ENCODE results near the gene TAS2R60. TPM values are rescaled to one million over a fixed set of nuclear protein-coding genes. Genes with fewer than 3 reads are reported as not detected.

TAS2R60 gene
- polyA plus RNA-seq, 1 donor from 2014 or later: not detected

DNA sequence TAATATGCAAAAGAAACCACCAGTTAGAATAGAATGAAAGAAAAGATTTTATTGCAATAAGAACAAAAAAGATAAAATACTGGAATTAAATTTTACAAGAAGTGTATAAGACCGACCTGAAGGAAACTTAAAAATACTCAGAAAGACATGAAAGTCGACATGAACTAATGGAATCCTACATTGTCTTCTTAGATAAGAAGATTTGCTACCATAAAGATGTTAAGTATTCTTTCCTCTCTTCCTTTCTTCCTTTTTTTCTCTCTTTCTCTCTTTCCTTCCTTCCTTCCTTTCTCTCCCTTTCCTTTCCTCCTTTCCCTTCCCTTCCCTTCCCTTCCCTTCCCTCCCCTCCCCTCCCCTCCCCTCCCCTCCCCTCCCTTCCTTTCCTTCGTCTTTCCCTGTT is 6.5 kb downstream of the TAS2R60 start:
- no peaks in the 10 kb centered on the region for H3K9me2 ChIP-seq (ENCODE audit: insufficient read depth, low read length)
- no peak overlapping the region for H3K9ac ChIP-seq (ENCODE audit: low read length)
- no peak overlapping the region for H3K4me3 ChIP-seq (ENCODE audit: low read length)
- no peak overlapping the region for H3K27ac ChIP-seq (ENCODE audit: low read length)
- TF ChIP-seq CTCF (IDR thresholded peaks at IDR 0.05; ENCODE audit: poor library complexity, severe bottlenecking) (no peak), REST (IDR thresholded peaks at IDR 0.05; ENCODE audit: borderline replicate concordance) (no peak), MXI1 (conservative IDR thresholded peaks at IDR 0.05; ENCODE audit: poor library complexity, severe bottlenecking) (no peak), EZH2 (IDR thresholded peaks at IDR 0.05; ENCODE audit: borderline replicate concordance, insufficient read depth, low read length, poor library complexity, severe bottlenecking) (no peak), TAF1 (IDR thresholded peaks at IDR 0.05; ENCODE audit: low read depth) (no peak), SMC3 (conservative IDR thresholded peaks at IDR 0.05; ENCODE audit: poor library complexity) (no peak), EP300 (conservative IDR thresholded peaks at IDR 0.05; ENCODE audit: poor library complexity, severe bottlenecking) (no peak), POLR2AphosphoS5 (IDR thresholded peaks at IDR 0.05) (no peak), RAD21 (conservative IDR thresholded peaks at IDR 0.05) (no peak)
- no peaks in the 10 kb centered on the region for H3K9me3 ChIP-seq (ENCODE audit: low read length)
- H3F3A ChIP-seq (ENCODE audit: insufficient read depth, low read length, poor library complexity, severe bottlenecking): no peaks in the 10 kb centered on the region
- H3K36me3 ChIP-seq (ENCODE audit: insufficient read depth, low read length): no peaks in the 10 kb centered on the region
- no peak overlapping the region for H3K4me2 ChIP-seq (ENCODE audit: low read length)
- no peaks in the 10 kb centered on the region for H3K79me2 ChIP-seq (replicated peaks; ENCODE audit: insufficient read depth, low read length)
- no peaks in the 10 kb centered on the region for H4K20me1 ChIP-seq (ENCODE audit: insufficient read depth)
- no peaks in the 10 kb centered on the region for H3K27me3 ChIP-seq (ENCODE audit: insufficient read depth, low read depth, low read length)
- no peak overlapping the region for H2AFZ ChIP-seq (ENCODE audit: low read depth, low read length)

DNA sequence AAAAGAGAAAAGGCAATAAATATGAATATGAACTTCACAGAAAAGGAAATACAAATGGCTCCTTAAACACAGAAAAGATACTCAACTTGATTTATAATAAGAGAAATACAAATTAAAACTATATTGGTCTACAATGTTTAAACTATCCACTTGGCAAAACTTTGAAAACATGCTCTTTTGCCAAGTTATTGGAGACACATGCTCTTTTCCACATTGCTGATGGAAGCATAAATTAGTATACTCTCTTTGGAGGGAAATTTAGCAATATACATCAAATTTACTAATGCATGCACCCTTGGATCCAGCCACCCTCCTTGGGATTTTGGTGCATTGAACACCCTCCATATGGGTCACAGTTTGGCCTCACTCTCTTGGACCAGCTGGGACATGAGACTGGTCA is 7.9 kb downstream of the TAS2R60 start:
- no peaks in the 10 kb centered on the region for H3F3A ChIP-seq (ENCODE audit: insufficient read depth, low read length, poor library complexity, severe bottlenecking)
- no peak overlapping the region for H3K27ac ChIP-seq (ENCODE audit: low read length)
- no peak overlapping the region for H3K4me3 ChIP-seq (ENCODE audit: low read length)
- no peaks in the 10 kb centered on the region for H3K36me3 ChIP-seq (ENCODE audit: insufficient read depth, low read length)
- H3K4me2 ChIP-seq (ENCODE audit: low read length): no peak overlapping the region
- no peaks in the 10 kb centered on the region for H3K79me2 ChIP-seq (replicated peaks; ENCODE audit: insufficient read depth, low read length)
- no peaks in the 10 kb centered on the region for H4K20me1 ChIP-seq (ENCODE audit: insufficient read depth)
- no peak overlapping the region for H3K9ac ChIP-seq (ENCODE audit: low read length)
- H3K9me3 ChIP-seq (ENCODE audit: low read length): no peaks in the 10 kb centered on the region
- no peaks in the 10 kb centered on the region for H3K27me3 ChIP-seq (ENCODE audit: insufficient read depth, low read depth, low read length)
- no peaks in the 10 kb centered on the region for H3K9me2 ChIP-seq (ENCODE audit: insufficient read depth, low read length)
- H2AFZ ChIP-seq (ENCODE audit: low read depth, low read length): no peak overlapping the region
- TF ChIP-seq RAD21 (conservative IDR thresholded peaks at IDR 0.05) (no peak), REST (IDR thresholded peaks at IDR 0.05; ENCODE audit: borderline replicate concordance) (no peak), POLR2AphosphoS5 (IDR thresholded peaks at IDR 0.05) (no peak), EP300 (conservative IDR thresholded peaks at IDR 0.05; ENCODE audit: poor library complexity, severe bottlenecking) (no peak)
